ENCODE measurements around the gene S1PR4.

- TF ChIP-seq CTCF (IDR thresholded peaks at IDR 0.05; ENCODE audit: low read length), result no peak
- no peak for TF ChIP-seq EZH2 (optimal IDR thresholded peaks at IDR 0.05; ENCODE audit: low read depth, low read length)
- TF ChIP-seq EZH2phosphoT487 (IDR thresholded peaks at IDR 0.05; ENCODE audit: low read length), result no peak
Measured at GRCh38 chr19:3187662-3188511, 9.3 kb downstream of the S1PR4 start.
